ENCODE data around the gene ANKRD13B.
A peak's percentile ranks its signal among the peaks of the same experiment; 100 is the strongest.

Gene ANKRD13B

GRCh38 chr17:29581583-29582253 lies 11.2 kb upstream of the ANKRD13B start:
- FAIRE-seq, result no peak
- DNase-seq (ENCODE audit: low spot score), result no peak

- DNase-seq (ENCODE audit: low spot score) (no peak), FAIRE-seq (no peak)
Observed at GRCh38 chr17:29582254-29582765, 10.6 kb upstream of the ANKRD13B start.

GRCh38 chr17:29582772-29583171 lies 10.2 kb upstream of the ANKRD13B start:
- no peak for FAIRE-seq
- DNase-seq (ENCODE audit: low spot score), result no peak

- DNase-seq (ENCODE audit: low spot score) (no peak), FAIRE-seq (no peak)
Observed at GRCh38 chr17:29583324-29584248, 9.3 kb upstream of the ANKRD13B start.

- DNase-seq (ENCODE audit: low spot score) (no peak), FAIRE-seq (no peak)
Observed at GRCh38 chr17:29584452-29585079, 8.4 kb upstream of the ANKRD13B start.

GRCh38 chr17:29585080-29585751 lies 7.7 kb upstream of the ANKRD13B start:
- DNase-seq (ENCODE audit: low spot score) (no peak), FAIRE-seq (no peak)

GRCh38 chr17:29586676-29587469 lies 6.1 kb upstream of the ANKRD13B start:
- FAIRE-seq, result no peak
- no peak for DNase-seq (ENCODE audit: low spot score)

- FAIRE-seq (no peak), DNase-seq (ENCODE audit: low spot score) (no peak)
Observed at GRCh38 chr17:29587591-29587990, 5.3 kb upstream of the ANKRD13B start.

GRCh38 chr17:29588017-29588561 lies 4.8 kb upstream of the ANKRD13B start:
- DNase-seq (ENCODE audit: low spot score) (no peak), FAIRE-seq (no peak)

GRCh38 chr17:29588562-29589411 lies 4.1 kb upstream of the ANKRD13B start:
- no peak for FAIRE-seq
- no peak for DNase-seq (ENCODE audit: low spot score)

- no peak for FAIRE-seq
- peak; percentile 65 for DNase-seq (ENCODE audit: low spot score)
Observed at GRCh38 chr17:29589524-29590410, 3.2 kb upstream of the ANKRD13B start, which contains the start of gene GIT1. Gene GIT1, minus strand, starts transcription at chr17:29589648. Its CDS starts 270 bp downstream, at chr17:29589378.

- no peak for FAIRE-seq
- no peak for DNase-seq (ENCODE audit: low spot score)
Observed at GRCh38 chr17:29590411-29591145, 2.4 kb upstream of the ANKRD13B start.

GRCh38 chr17:29591146-29591736 lies 1.7 kb upstream of the ANKRD13B start:
- FAIRE-seq (no peak), DNase-seq (ENCODE audit: low spot score) (no peak)

- DNase-seq (ENCODE audit: low spot score) (peak; percentile 59), FAIRE-seq (peak; percentile 16)
Observed at GRCh38 chr17:29591737-29592608, 959 bp upstream of the ANKRD13B start.

- DNase-seq (ENCODE audit: low spot score) (no peak), FAIRE-seq (no peak)
Observed at GRCh38 chr17:29593591-29594518, 923 bp downstream of the ANKRD13B start.

All from RCC 7860 (cell line).